NT2/D1 (cell line): ENCODE results near the gene PIGX.

Experiments
- SUZ12 ChIP-seq: IDR thresholded peaks from 2 replicates; pipeline ENCODE4 v1.6.1; 2011; ENCODE audit not compliant: insufficient read length, insufficient read depth; ENCODE audit errors: extremely low read depth
- YY1 ChIP-seq: IDR thresholded peaks from 2 replicates; pipeline ENCODE4 v1.6.1; 2011; ENCODE audit not compliant: insufficient read length, insufficient read depth
- ZNF274 ChIP-seq: IDR thresholded peaks from 2 replicates; pipeline ENCODE4 v1.6.1; 2011; ENCODE audit warnings: mild to moderate bottlenecking, low read depth, low read length

GRCh38 chr3:196735751-196736150 lies 23.6 kb downstream of the PIGX start:
- TF ChIP-seq ZNF274 (no peak), YY1 (no peak), SUZ12 (no peak)
